ENCODE data around the gene SIAH1. TPM values are rescaled to one million over a fixed set of nuclear protein-coding genes. Genes with fewer than 3 reads are reported as not detected.

Gene SIAH1
- polyA plus RNA-seq, 1 donor (not counting 4 experiments of a cell fraction or from before 2014, with no cell fraction given): 19.0 TPM

GRCh38 chr16:48365025-48365600 is 20.1 kb downstream of the SIAH1 start:
- dilution Hi-C loops (cut with MboI; ENCODE audit: extremely low pct_ligation_motif_present, low sequenced_read_pairs): loop anchor here (25.0 kb wide), 1 partner anchor 147 kb away; no protein-coding TSS in a partner anchor
- H3K9me3 ChIP-seq (ENCODE audit: control insufficient read depth, low read depth, low read length): no peaks in the 10 kb centered on the region
- H3K79me2 ChIP-seq (ENCODE audit: control insufficient read depth, insufficient read depth, low read length): peaks cover 86% of the 10 kb centered on the region
- DNase-seq (ENCODE audit: low read depth, low spot score) (no peak), FAIRE-seq (no peak)
- peaks cover 30% of the 10 kb centered on the region for H3K4me1 ChIP-seq (ENCODE audit: control insufficient read depth, extremely low read depth, insufficient read depth, low read length)
- H3K9ac ChIP-seq (ENCODE audit: control insufficient read depth, extremely low read depth, insufficient read depth, low read length): peak overlapping the region; percentile 84
- H4K20me1 ChIP-seq (ENCODE audit: control insufficient read depth, extremely low read depth, insufficient read depth, low read length): peaks cover 7% of the 10 kb centered on the region
- no peaks in the 10 kb centered on the region for H3K27me3 ChIP-seq (ENCODE audit: control insufficient read depth, extremely low read depth, insufficient read depth, low read length)
- peak overlapping the region; percentile 92 for H3K4me2 ChIP-seq (ENCODE audit: control insufficient read depth, extremely low read depth, insufficient read depth, low read depth, low read length)
- H2AFZ ChIP-seq (ENCODE audit: control insufficient read depth, low read length): no peak overlapping the region
- TF ChIP-seq CTCF (optimal IDR thresholded peaks at IDR 0.05 in 1 of 3, IDR thresholded peaks at IDR 0.05 in 1 of 3, conservative IDR thresholded peaks at IDR 0.05 in 1 of 3; ENCODE audit: extremely low read depth in 1 of 3, insufficient read depth in 2 of 3, low read length in 3 of 3): no peak
- no peak for TF ChIP-seq EZH2 (IDR thresholded peaks at IDR 0.05; ENCODE audit: low read length)
- H3K27ac ChIP-seq (ENCODE audit: control insufficient read depth, insufficient read depth, low read length): peak overlapping the region; percentile 57
- no peaks in the 10 kb centered on the region for H3K9me1 ChIP-seq (ENCODE audit: control insufficient read depth, extremely low read depth, insufficient read depth, low read length)
- H3K4me3 ChIP-seq (ENCODE audit: control insufficient read depth in 2 of 3, extremely low read depth in 1 of 3, insufficient read depth in 2 of 3, low read depth in 1 of 3, low read length in 3 of 3): peak overlapping the region; percentile 42 to 60 (median 58)
- H3K36me3 ChIP-seq (ENCODE audit: control insufficient read depth in 2 of 2, extremely low read depth in 1 of 2, insufficient read depth in 2 of 2, low read length in 2 of 2): peaks cover 6 to 7% of the 10 kb centered on the region in 2 experiments

DNA sequence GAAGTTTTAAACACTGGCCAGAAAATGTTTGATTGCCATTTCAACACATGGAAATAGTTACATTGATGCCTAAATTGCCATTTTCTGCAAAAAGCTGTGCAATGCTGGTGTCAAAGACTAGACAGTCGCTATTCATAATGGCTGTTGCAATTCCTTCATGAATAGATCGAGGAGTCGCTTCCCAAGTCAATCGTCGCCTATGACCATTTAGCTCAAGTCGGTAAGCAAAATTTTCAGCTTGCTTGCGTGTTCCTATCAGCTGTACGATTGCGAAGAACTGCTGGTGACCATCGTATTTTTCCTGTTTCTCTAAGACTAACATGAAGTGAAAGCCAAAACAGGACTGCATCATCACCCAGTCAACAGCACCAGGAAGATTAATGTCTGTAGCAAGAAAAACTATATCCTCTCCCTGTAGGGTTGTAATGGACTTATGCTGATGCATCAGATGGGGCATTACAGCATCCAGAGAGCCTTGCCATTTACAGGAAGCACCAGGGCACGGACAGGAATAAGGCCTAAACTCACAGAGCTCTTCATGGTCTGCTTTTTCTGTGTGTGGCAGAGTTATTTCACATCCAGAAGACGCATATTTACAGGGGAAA is 23.6 kb downstream of the SIAH1 start:
- dilution Hi-C loops (cut with MboI; ENCODE audit: extremely low pct_ligation_motif_present, low sequenced_read_pairs): loop anchor here (25.0 kb wide), 1 partner anchor 151 kb away; no protein-coding TSS in a partner anchor
- H3K27me3 ChIP-seq (ENCODE audit: control insufficient read depth, extremely low read depth, insufficient read depth, low read length): no peaks in the 10 kb centered on the region
- H3K79me2 ChIP-seq (ENCODE audit: control insufficient read depth, insufficient read depth, low read length): peaks cover 74% of the 10 kb centered on the region
- H3K4me3 ChIP-seq (ENCODE audit: control insufficient read depth in 2 of 3, extremely low read depth in 1 of 3, insufficient read depth in 2 of 3, low read depth in 1 of 3, low read length in 3 of 3): no peak overlapping the region
- H3K4me1 ChIP-seq (ENCODE audit: control insufficient read depth, extremely low read depth, insufficient read depth, low read length): peaks cover 11% of the 10 kb centered on the region
- no peak overlapping the region for H3K4me2 ChIP-seq (ENCODE audit: control insufficient read depth, extremely low read depth, insufficient read depth, low read depth, low read length)
- H4K20me1 ChIP-seq (ENCODE audit: control insufficient read depth, extremely low read depth, insufficient read depth, low read length): peaks cover 7% of the 10 kb centered on the region
- no peak overlapping the region for H3K27ac ChIP-seq (ENCODE audit: control insufficient read depth, insufficient read depth, low read length)
- H2AFZ ChIP-seq (ENCODE audit: control insufficient read depth, low read length): no peak overlapping the region
- TF ChIP-seq EZH2 (IDR thresholded peaks at IDR 0.05; ENCODE audit: low read length) (no peak), CTCF (optimal IDR thresholded peaks at IDR 0.05 in 1 of 3, IDR thresholded peaks at IDR 0.05 in 1 of 3, conservative IDR thresholded peaks at IDR 0.05 in 1 of 3; ENCODE audit: extremely low read depth in 1 of 3, insufficient read depth in 2 of 3, low read length in 3 of 3) (no peak)
- FAIRE-seq (no peak), DNase-seq (ENCODE audit: low read depth, low spot score) (no peak)
- H3K36me3 ChIP-seq (ENCODE audit: control insufficient read depth in 2 of 2, extremely low read depth in 1 of 2, insufficient read depth in 2 of 2, low read length in 2 of 2): peaks cover 6 to 7% of the 10 kb centered on the region in 2 experiments
- H3K9ac ChIP-seq (ENCODE audit: control insufficient read depth, extremely low read depth, insufficient read depth, low read length): no peak overlapping the region
- H3K9me1 ChIP-seq (ENCODE audit: control insufficient read depth, extremely low read depth, insufficient read depth, low read length): no peaks in the 10 kb centered on the region
- no peaks in the 10 kb centered on the region for H3K9me3 ChIP-seq (ENCODE audit: control insufficient read depth, low read depth, low read length)
